PC-9 (cell line): Measurements from ENCODE around the gene BCO1. TPM values are rescaled to one million over a fixed set of nuclear protein-coding genes. Genes with fewer than 3 reads are reported as not detected.

Experiments
- BruUV-seq: library from RNA; stranded (reverse); fragments of 400-500 nt; replicated peaks from 2 replicates; lab custom pipeline; 2021; lab: Mats Ljungman, UMichigan
- CTCF ChIA-PET: fragments of 300-600 bp; sonication (Branson Sonifier 250); formaldehyde crosslinking; loops from one replicate; lab custom pipeline; 2022; ENCODE audit warnings: antibody characterized with exemption; lab: Charles Lee
- POLR2A ChIA-PET: fragments of 300-600 bp; sonication (Branson Sonifier 250); formaldehyde crosslinking; loops from one replicate; lab custom pipeline; 2022; ENCODE audit warnings: antibody characterized with exemption; ENCODE audit not compliant: unreplicated experiment; lab: Charles Lee
- DNase-seq, 2 experiments: peaks; one replicate each; pipeline versions ENCODE4 v3.0.0 to v3.0.0-alpha.2; 2015 to 2022; ENCODE audit warnings: mixed read lengths in 1 of 2
- H2AFZ ChIP-seq: fragments of 200-600 bp; sonication (generic); 2 replicates; pipeline ENCODE4 v1.8.1; 2017; ENCODE audit warnings: antibody characterized with exemption
- H3F3A ChIP-seq: fragments of 200-600 bp; sonication (generic); 2 replicates; pipeline ENCODE4 v1.8.1; 2017; ENCODE audit warnings: antibody characterized with exemption, mild to moderate bottlenecking, low read depth; ENCODE audit not compliant: insufficient read depth
- H3K27ac ChIP-seq: fragments of 200-600 bp; sonication (generic); 2 replicates; pipeline ENCODE4 v1.6.1; 2016; ENCODE audit warnings: mixed run types
- H3K27me3 ChIP-seq: fragments of 200-600 bp; sonication (generic); 2 replicates; pipeline ENCODE4 v1.6.1; 2016; ENCODE audit warnings: low read depth, mixed run types; ENCODE audit not compliant: insufficient read depth
- H3K36me3 ChIP-seq: fragments of 200-600 bp; sonication (generic); 2 replicates; pipeline ENCODE4 v1.6.1; 2016; ENCODE audit warnings: low read depth, mixed run types
- H3K4me1 ChIP-seq: fragments of 200-600 bp; sonication (generic); replicated peaks from 2 replicates; pipeline ENCODE4 v1.6.1; 2016; ENCODE audit warnings: mixed run types; ENCODE audit not compliant: insufficient read depth
- H3K4me2 ChIP-seq: fragments of 200-600 bp; sonication (generic); 2 replicates; pipeline ENCODE4 v1.6.1; 2017; ENCODE audit warnings: mixed run types
- H3K4me3 ChIP-seq: fragments of 200-600 bp; sonication (generic); 2 replicates; pipeline ENCODE4 v1.6.1; 2016; ENCODE audit warnings: mixed run types
- H3K79me2 ChIP-seq: fragments of 200-600 bp; sonication (generic); 2 replicates; pipeline ENCODE4 v1.6.1; 2017; ENCODE audit warnings: low read depth, mixed run types
- H3K9me2 ChIP-seq: fragments of 200-600 bp; sonication (generic); 2 replicates; pipeline ENCODE4 v1.8.1; 2017; ENCODE audit warnings: mild to moderate bottlenecking; ENCODE audit not compliant: insufficient read depth
- H3K9me3 ChIP-seq: fragments of 200-600 bp; sonication (generic); 2 replicates; pipeline ENCODE4 v1.8.1; 2016; ENCODE audit warnings: low read depth; ENCODE audit not compliant: insufficient read depth
- H4K20me1 ChIP-seq: fragments of 200-600 bp; sonication (generic); 2 replicates; pipeline ENCODE4 v1.8.1; 2017; ENCODE audit not compliant: insufficient read depth
- CTCF ChIP-seq: fragments of 200-600 bp; sonication (generic); conservative IDR thresholded peaks from 2 replicates; pipeline ENCODE4 v1.6.1; 2017; ENCODE audit warnings: mixed run types, antibody characterized with exemption, mild to moderate bottlenecking, moderate library complexity
- EZH2 ChIP-seq: fragments of 200-600 bp; sonication (generic); IDR thresholded peaks from 2 replicates; pipeline ENCODE4 v1.8.0; 2017; ENCODE audit warnings: antibody characterized with exemption, low read depth
- intact Hi-C: fragments of 100-400 bp; cut with micrococcal nuclease; formaldehyde crosslinking; loops from one replicate; pipeline ENCODE4 v1.10.0; 2022; ENCODE audit not compliant: unreplicated experiment
- total RNA-seq: library from RNA; stranded (reverse); gene quantifications from 2 replicates; pipeline ENCODE4 v1.2.3, GENCODE V29; 2021

BCO1 gene
- total RNA-seq, 1 experiment from 2014 or later = 1.4 TPM

GRCh38 chr16:81201267-81201666 is 37.2 kb upstream of the BCO1 start:
- POLR2A ChIA-PET = no interaction called here
- Histone ChIP-seq H3K4me3 (no peak overlapping the region), H3F3A (no peaks in the 10 kb centered on the region), H2AFZ (no peak overlapping the region), H3K9me3 (no peaks in the 10 kb centered on the region), H3K27ac (no peak overlapping the region), H3K4me1 (no peaks in the 10 kb centered on the region), H3K4me2 (no peak overlapping the region), H3K79me2 (no peaks in the 10 kb centered on the region), H3K27me3 (no peaks in the 10 kb centered on the region), H3K9me2 (no peaks in the 10 kb centered on the region), H4K20me1 (no peaks in the 10 kb centered on the region), H3K36me3 (no peaks in the 10 kb centered on the region)
- CTCF ChIA-PET = no interaction called here
- DNase-seq = no peak
- TF ChIP-seq CTCF (no peak), EZH2 (no peak)
- intact Hi-C loops = no loop called here
- BruUV-seq = no TSS peak

GRCh38 chr16:81204798-81205680 is 33.5 kb upstream of the BCO1 start:
- H3F3A ChIP-seq = no peaks in the 10 kb centered on the region
- ChIA-PET CTCF (interaction anchor here (0.5 to 1.1 kb wide), 10 partner anchors 8 to 598 kb away, joined by 3 to 14 read pairs (median 9); no protein-coding TSS in a partner anchor), POLR2A (interaction anchor here (0.5 to 0.7 kb wide), 2 partner anchors 18 to 61 kb away, joined by 3 read pairs; no protein-coding TSS in a partner anchor)
- no peak for DNase-seq
- no peaks in the 10 kb centered on the region for H3K9me3 ChIP-seq
- H3K27ac ChIP-seq = no peak overlapping the region
- no TSS peak for BruUV-seq
- H3K36me3 ChIP-seq = no peaks in the 10 kb centered on the region
- H3K79me2 ChIP-seq = no peaks in the 10 kb centered on the region
- no peaks in the 10 kb centered on the region for H3K27me3 ChIP-seq
- H3K9me2 ChIP-seq = no peaks in the 10 kb centered on the region
- no peaks in the 10 kb centered on the region for H3K4me1 ChIP-seq
- H3K4me3 ChIP-seq = no peak overlapping the region
- no peak overlapping the region for H2AFZ ChIP-seq
- no peak for TF ChIP-seq EZH2
- peak; percentile 86 for TF ChIP-seq CTCF
- no peak overlapping the region for H3K4me2 ChIP-seq
- intact Hi-C loops = loop anchor here (5.0 kb wide), 1 partner anchor 157 kb away; no protein-coding TSS in a partner anchor
- H4K20me1 ChIP-seq = no peaks in the 10 kb centered on the region

GRCh38 chr16:81207076-81207475 is 31.4 kb upstream of the BCO1 start:
- BruUV-seq = no TSS peak

More at GRCh38 chr16:81207076-81207475, 31.4 kb upstream of the BCO1 start:
- Histone ChIP-seq H3K27ac (no peak overlapping the region), H3K27me3 (no peaks in the 10 kb centered on the region), H3K4me3 (no peak overlapping the region), H4K20me1 (no peaks in the 10 kb centered on the region), H3K9me3 (no peaks in the 10 kb centered on the region), H3K79me2 (no peaks in the 10 kb centered on the region), H3K4me1 (no peaks in the 10 kb centered on the region), H2AFZ (no peak overlapping the region), H3F3A (no peaks in the 10 kb centered on the region), H3K36me3 (no peaks in the 10 kb centered on the region), H3K4me2 (no peak overlapping the region), H3K9me2 (no peaks in the 10 kb centered on the region)
- CTCF ChIA-PET = no interaction called here
- intact Hi-C loops = loop anchor here (5.0 kb wide), 1 partner anchor 155 kb away; no protein-coding TSS in a partner anchor
- TF ChIP-seq EZH2 (no peak), CTCF (no peak)
- DNase-seq = no peak
- POLR2A ChIA-PET = no interaction called here
